ENCODE results near the gene IL36G. TPM values are rescaled to one million over a fixed set of nuclear protein-coding genes. Genes with fewer than 3 reads are reported as not detected.

IL36G gene
- total and polyA plus RNA-seq, 2 experiments from 2014 or later: not detected

DNA sequence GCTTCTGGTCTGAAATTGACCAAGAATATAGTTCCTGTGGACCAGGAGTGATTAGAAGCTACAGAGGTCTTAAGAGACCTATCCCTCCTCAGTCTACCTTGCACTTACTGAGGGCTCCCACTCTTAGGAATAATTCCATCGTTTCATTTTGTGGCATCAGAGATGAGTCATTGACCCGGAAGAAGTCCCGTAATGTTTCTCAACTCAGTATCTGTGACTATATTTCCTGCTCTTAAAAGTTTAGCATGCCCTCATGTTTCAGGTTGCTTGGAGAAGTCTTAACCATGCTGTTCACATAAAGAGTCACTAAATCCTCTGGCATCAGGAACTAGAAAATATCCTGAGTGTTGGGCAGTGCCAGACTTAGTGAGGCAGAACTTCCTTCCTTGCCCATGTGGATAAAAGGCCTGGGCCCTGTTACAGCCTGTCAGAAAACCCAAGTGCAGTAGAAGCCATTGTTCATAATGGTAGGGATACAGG is 27.3 kb downstream of the IL36G start, which contains the start of gene IL36A:
IL36A (plus strand) TSS at position 430 of the 480 bp plus-strand sequence. CDS start 413 bp downstream, outside the sequence.
- Histone ChIP-seq H3F3A (replicated peaks; ENCODE audit: low read depth) (no peaks in the 10 kb centered on the region), H3K36me3 (ENCODE audit: insufficient read depth) (no peaks in the 10 kb centered on the region), H2AFZ (no peak within 1 kb of the TSS), H3K27ac (ENCODE audit: low read depth) (no peak within 1 kb of the TSS), H3K4me1 (ENCODE audit: insufficient read depth) (no peaks in the 10 kb centered on the region), H3K79me2 (replicated peaks; ENCODE audit: insufficient read depth) (no peaks in the 10 kb centered on the region), H3K27me3 (ENCODE audit: insufficient read depth) (no peaks in the 10 kb centered on the region), H3K9me2 (ENCODE audit: insufficient read depth) (no peaks in the 10 kb centered on the region), H4K20me1 (replicated peaks; ENCODE audit: insufficient read depth) (no peaks in the 10 kb centered on the region), H3K4me3 (no peak within 1 kb of the TSS), H3K4me2 (no peak within 1 kb of the TSS)
- peaks cover 19% of the 10 kb centered on the region for H3K9me3 Mint-ChIP-seq
- TF ChIP-seq ZNF331 (CRISPR knock-in tag; IDR thresholded peaks at IDR 0.05; ENCODE audit: low read depth) (no peak), STAT1 (IDR thresholded peaks at IDR 0.05; ENCODE audit: unreplicated experiment) (no peak), ZNF114 (CRISPR knock-in tag; IDR thresholded peaks at IDR 0.05) (no peak), ZNF462 (CRISPR knock-in tag; IDR thresholded peaks at IDR 0.05) (no peak), NANOG (IDR thresholded peaks at IDR 0.05; ENCODE audit: borderline replicate concordance) (no peak)
- H3K4me1 Mint-ChIP-seq: no peaks in the 10 kb centered on the region
- ATAC-seq: no peak
- no peak within 1 kb of the TSS for H3K4me3 Mint-ChIP-seq
- DNase-seq (ENCODE audit: low spot score): no peak
- no peaks in the 10 kb centered on the region for H3K27me3 Mint-ChIP-seq (ENCODE audit: insufficient read depth, low read depth, poor library complexity)
- peaks cover 7% of the 10 kb centered on the region; the same call in 1 of the 3 replicates for H3K36me3 Mint-ChIP-seq (ENCODE audit: low read depth)
- no peak within 1 kb of the TSS for H3K27ac Mint-ChIP-seq

- Histone ChIP-seq H3K36me3 (ENCODE audit: insufficient read depth) (no peaks in the 10 kb centered on the region), H3K4me3 (no peak overlapping the region), H4K20me1 (replicated peaks; ENCODE audit: insufficient read depth) (no peaks in the 10 kb centered on the region), H3K4me1 (ENCODE audit: insufficient read depth) (no peaks in the 10 kb centered on the region), H3F3A (replicated peaks; ENCODE audit: low read depth) (no peaks in the 10 kb centered on the region), H3K27me3 (ENCODE audit: insufficient read depth) (no peaks in the 10 kb centered on the region), H2AFZ (no peak overlapping the region), H3K79me2 (replicated peaks; ENCODE audit: insufficient read depth) (no peaks in the 10 kb centered on the region), H3K27ac (ENCODE audit: low read depth) (no peak overlapping the region), H3K9me2 (ENCODE audit: insufficient read depth) (0 out of 2 replicates have a peak, but pooled peaks cover 4% of the 10 kb centered on the region), H3K4me2 (no peak overlapping the region)
- Mint-ChIP-seq H3K36me3 (ENCODE audit: low read depth) (no peaks in the 10 kb centered on the region), H3K9me3 (no peaks in the 10 kb centered on the region), H3K4me1 (no peaks in the 10 kb centered on the region), H3K27ac (no peak overlapping the region), H3K27me3 (ENCODE audit: insufficient read depth, low read depth, poor library complexity) (no peaks in the 10 kb centered on the region), H3K4me3 (no peak overlapping the region)
- no peak for ATAC-seq
- no peak for DNase-seq (ENCODE audit: low spot score)
- TF ChIP-seq NANOG (IDR thresholded peaks at IDR 0.05; ENCODE audit: borderline replicate concordance) (no peak), EZH2phosphoT487 (IDR thresholded peaks at IDR 0.05; ENCODE audit: unreplicated experiment) (no peak), EZH2 (IDR thresholded peaks at IDR 0.05; ENCODE audit: low read depth, unreplicated experiment) (no peak), STAT1 (IDR thresholded peaks at IDR 0.05; ENCODE audit: unreplicated experiment) (no peak), CTCF (conservative IDR thresholded peaks at IDR 0.05; ENCODE audit: low read depth in 2 of 2) (no peak), JUNB (IDR thresholded peaks at IDR 0.05; ENCODE audit: unreplicated experiment) (no peak), ZNF331 (CRISPR knock-in tag; IDR thresholded peaks at IDR 0.05; ENCODE audit: low read depth) (no peak)
- TF ChIP-seq, protein P1, sequence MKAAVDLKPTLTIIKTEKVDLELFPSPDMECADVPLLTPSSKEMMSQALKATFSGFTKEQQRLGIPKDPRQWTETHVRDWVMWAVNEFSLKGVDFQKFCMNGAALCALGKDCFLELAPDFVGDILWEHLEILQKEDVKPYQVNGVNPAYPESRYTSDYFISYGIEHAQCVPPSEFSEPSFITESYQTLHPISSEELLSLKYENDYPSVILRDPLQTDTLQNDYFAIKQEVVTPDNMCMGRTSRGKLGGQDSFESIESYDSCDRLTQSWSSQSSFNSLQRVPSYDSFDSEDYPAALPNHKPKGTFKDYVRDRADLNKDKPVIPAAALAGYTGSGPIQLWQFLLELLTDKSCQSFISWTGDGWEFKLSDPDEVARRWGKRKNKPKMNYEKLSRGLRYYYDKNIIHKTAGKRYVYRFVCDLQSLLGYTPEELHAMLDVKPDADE (IDR thresholded peaks at IDR 0.05): no peak
These were observed 29.4 kb downstream of the IL36G start for GRCh38 chr2:113007250-113007649.

All from GM23338 (cell line).